ENCODE measurements around the gene SYT17.

DNA sequence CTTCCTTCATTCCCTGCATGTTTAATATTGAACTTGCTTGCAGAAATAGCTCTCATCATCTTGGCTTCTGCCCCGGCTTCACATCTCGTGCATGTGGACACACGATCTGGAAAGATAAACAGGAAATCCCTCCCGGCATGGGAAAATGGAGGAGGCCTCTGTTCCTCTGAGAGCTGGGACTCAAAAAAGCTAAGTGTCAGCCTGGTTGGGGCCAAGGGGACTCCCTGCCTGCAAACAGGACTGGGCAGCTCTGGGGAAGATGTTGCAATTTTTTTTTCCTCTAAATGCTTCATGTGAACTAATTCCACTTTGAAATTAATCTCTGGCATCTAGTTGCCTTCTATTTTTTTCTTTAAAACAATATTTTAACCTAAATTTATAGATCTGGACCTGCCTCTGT, 29.4 kb upstream of the SYT17 start:
- TF ChIP-seq EZH2 (IDR thresholded peaks at IDR 0.05; ENCODE audit: insufficient read depth, poor library complexity, severe bottlenecking) (no peak), EZH2phosphoT487 (IDR thresholded peaks at IDR 0.05; ENCODE audit: insufficient read depth, low read depth) (no peak)
